HepG2 (cell line): Measurements from ENCODE around the gene FERMT2. TPM values are rescaled to one million over a fixed set of nuclear protein-coding genes. Genes with fewer than 3 reads are reported as not detected.

Experiments
- ATF1 ChIP-seq: IDR thresholded peaks from 2 replicates; pipeline ENCODE4 v1.6.1; 2016; ENCODE audit warnings: mild to moderate bottlenecking, control low read depth
- BRCA1 ChIP-seq: sonication (generic); formaldehyde crosslinking; IDR thresholded peaks from 2 replicates; pipeline ENCODE4 v1.4.0; 2020; ENCODE audit warnings: missing genetic modification reagents
- CEBPZ ChIP-seq: IDR thresholded peaks from 2 replicates; pipeline ENCODE4 v1.6.1; 2012; ENCODE audit warnings: low read length, improper control_type of control experiment
- CERS6 ChIP-seq: sonication (generic); formaldehyde crosslinking; IDR thresholded peaks from 2 replicates; pipeline ENCODE4 v1.5.0; 2020; ENCODE audit warnings: missing genetic modification reagents
- GABPA ChIP-seq, 2 experiments: IDR thresholded peaks; 2 replicates each; pipeline ENCODE4 v1.6.1; 2011 to 2016; ENCODE audit warnings: low read depth in 2 of 2, low read length in 1 of 2, missing biosample characterization in 1 of 2, missing genetic modification characterization in 1 of 2
- KLF15 ChIP-seq: sonication (generic); formaldehyde crosslinking; IDR thresholded peaks from 2 replicates; pipeline ENCODE4 v1.8.1; 2023; ENCODE audit warnings: borderline replicate concordance, mild to moderate bottlenecking, inconsistent platforms, missing genetic modification reagents, mixed read lengths
- LRRFIP1 ChIP-seq: sonication (generic); formaldehyde crosslinking; conservative IDR thresholded peaks from 2 replicates; pipeline ENCODE4 v1.4.0; 2020; ENCODE audit warnings: missing genetic modification reagents
- MBD4 ChIP-seq: IDR thresholded peaks from 2 replicates; pipeline ENCODE4 v1.6.1; 2012; ENCODE audit warnings: low read length, inconsistent platforms, borderline replicate concordance
- MLLT10 ChIP-seq: sonication (generic); formaldehyde crosslinking; IDR thresholded peaks from 2 replicates; pipeline ENCODE4 v1.4.0; 2020; ENCODE audit warnings: missing genetic modification reagents
- PPARG ChIP-seq: conservative IDR thresholded peaks from 2 replicates; pipeline ENCODE4 v1.6.1; 2016; ENCODE audit warnings: missing biosample characterization, missing genetic modification reagents
- SMARCC2 ChIP-seq: fragments of 450-650 bp; IDR thresholded peaks from 2 replicates; pipeline ENCODE4 v1.6.1; 2017; ENCODE audit warnings: antibody characterized with exemption, mild to moderate bottlenecking
- ZNF12 ChIP-seq: sonication (generic); formaldehyde crosslinking; IDR thresholded peaks from 2 replicates; pipeline ENCODE4 v1.5.0; 2020; ENCODE audit warnings: missing genetic modification reagents
- ZNF30 ChIP-seq: sonication (generic); formaldehyde crosslinking; IDR thresholded peaks from 2 replicates; pipeline ENCODE4 v1.5.0; 2020; ENCODE audit warnings: mild to moderate bottlenecking, missing genetic modification reagents
- ZNF350 ChIP-seq: sonication (generic); formaldehyde crosslinking; IDR thresholded peaks from 2 replicates; pipeline ENCODE4 v1.4.0; 2020; ENCODE audit warnings: mild to moderate bottlenecking, low read depth, missing genetic modification reagents, borderline replicate concordance
- ZNF362 ChIP-seq: sonication (generic); formaldehyde crosslinking; IDR thresholded peaks from 2 replicates; pipeline ENCODE4 v1.4.0; 2020; ENCODE audit warnings: missing genetic modification reagents, mild to moderate bottlenecking, borderline replicate concordance
- polyA plus RNA-seq, 8 experiments: library from polyadenylated mRNA; depleted of rRNA in 3 of 8; stranded (reverse) in 7 of 8; unstranded in 1 of 8; fragments of >200 nt; fragmentation: Illumina TruSeq in 4 of 8; extraction: Trizol in 4 of 8; gene quantifications; 2 replicates each; pipeline versions ENCODE4 v1.2.1 to v1.2.3, GENCODE V29; 2011 to 2016; ENCODE audit warnings: low read depth in 4 of 8, missing spikeins in 1 of 8, mixed read lengths in 1 of 8; ENCODE audit not compliant: insufficient read depth in 1 of 8
- total RNA-seq, 5 experiments: library from RNA; depleted of rRNA; stranded (reverse); fragments of >200 nt; fragmentation: Illumina TruSeq; extraction: Trizol; gene quantifications; 2 replicates each; pipeline ENCODE4 v1.2.3, GENCODE V29; 2016; ENCODE audit warnings: low read depth in 1 of 5
- TF ChIP-seq, protein P1 (sequence below): sonication (generic); formaldehyde crosslinking; IDR thresholded peaks from 2 replicates; pipeline ENCODE4 v1.4.0; 2020; ENCODE audit warnings: missing genetic modification reagents
- TF ChIP-seq, protein P2 (sequence below): sonication (generic); formaldehyde crosslinking; IDR thresholded peaks from 2 replicates; pipeline ENCODE4 v1.4.0; 2020; ENCODE audit warnings: mild to moderate bottlenecking, missing genetic modification reagents, borderline replicate concordance
- TF ChIP-seq, protein P3 (sequence below): IDR thresholded peaks from 2 replicates; pipeline ENCODE4 v1.6.1; 2016; ENCODE audit warnings: low read depth, control low read depth

Gene FERMT2
- total and polyA plus RNA-seq, 2 of the 13 experiments (the other 11 are each of a cell fraction or from before 2014, with no cell fraction given) = 36.2 to 60.4 TPM

- TF ChIP-seq, protein P1, sequence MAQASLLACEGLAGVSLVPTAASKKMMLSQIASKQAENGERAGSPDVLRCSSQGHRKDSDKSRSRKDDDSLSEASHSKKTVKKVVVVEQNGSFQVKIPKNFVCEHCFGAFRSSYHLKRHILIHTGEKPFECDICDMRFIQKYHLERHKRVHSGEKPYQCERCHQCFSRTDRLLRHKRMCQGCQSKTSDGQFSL = no peak
- TF ChIP-seq SMARCC2 (0 out of 2 replicates have a peak, but pooled peaks have one; percentile 57), BRCA1 (CRISPR knock-in tag) (no peak), ZNF362 (CRISPR knock-in tag) (peak; percentile 88), MBD4 (peak; percentile 80; the same call in 1 of the 2 replicates), MLLT10 (no peak), CERS6 (CRISPR knock-in tag) (no peak), ZNF350 (no peak), CEBPZ (no peak), ZNF12 (CRISPR knock-in tag) (0 out of 2 replicates have a peak, but pooled peaks have one; percentile 32), GABPA (IDR thresholded peaks at IDR 0.05; ENCODE audit: low read depth, low read length) (no peak), GABPA (CRISPR knock-in tag; IDR thresholded peaks at IDR 0.05; ENCODE audit: low read depth) (peak; percentile 42), ATF1 (CRISPR knock-in tag) (peak; percentile 54; the same call in 1 of the 2 replicates), KLF15 (CRISPR knock-in tag) (no peak), PPARG (CRISPR knock-in tag) (peak; percentile 97), LRRFIP1 (CRISPR knock-in tag) (no peak), ZNF30 (CRISPR knock-in tag) (no peak)
- TF ChIP-seq, protein P2, sequence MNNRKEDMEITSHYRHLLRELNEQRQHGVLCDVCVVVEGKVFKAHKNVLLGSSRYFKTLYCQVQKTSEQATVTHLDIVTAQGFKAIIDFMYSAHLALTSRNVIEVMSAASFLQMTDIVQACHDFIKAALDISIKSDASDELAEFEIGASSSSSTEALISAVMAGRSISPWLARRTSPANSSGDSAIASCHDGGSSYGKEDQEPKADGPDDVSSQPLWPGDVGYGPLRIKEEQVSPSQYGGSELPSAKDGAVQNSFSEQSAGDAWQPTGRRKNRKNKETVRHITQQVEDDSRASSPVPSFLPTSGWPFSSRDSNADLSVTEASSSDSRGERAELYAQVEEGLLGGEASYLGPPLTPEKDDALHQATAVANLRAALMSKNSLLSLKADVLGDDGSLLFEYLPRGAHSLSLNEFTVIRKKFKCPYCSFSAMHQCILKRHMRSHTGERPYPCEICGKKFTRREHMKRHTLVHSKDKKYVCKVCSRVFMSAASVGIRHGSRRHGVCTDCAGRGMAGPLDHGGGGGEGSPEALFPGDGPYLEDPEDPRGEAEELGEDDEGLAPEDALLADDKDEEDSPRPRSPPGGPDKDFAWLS (CRISPR knock-in tag) = no peak
- TF ChIP-seq, protein P3, sequence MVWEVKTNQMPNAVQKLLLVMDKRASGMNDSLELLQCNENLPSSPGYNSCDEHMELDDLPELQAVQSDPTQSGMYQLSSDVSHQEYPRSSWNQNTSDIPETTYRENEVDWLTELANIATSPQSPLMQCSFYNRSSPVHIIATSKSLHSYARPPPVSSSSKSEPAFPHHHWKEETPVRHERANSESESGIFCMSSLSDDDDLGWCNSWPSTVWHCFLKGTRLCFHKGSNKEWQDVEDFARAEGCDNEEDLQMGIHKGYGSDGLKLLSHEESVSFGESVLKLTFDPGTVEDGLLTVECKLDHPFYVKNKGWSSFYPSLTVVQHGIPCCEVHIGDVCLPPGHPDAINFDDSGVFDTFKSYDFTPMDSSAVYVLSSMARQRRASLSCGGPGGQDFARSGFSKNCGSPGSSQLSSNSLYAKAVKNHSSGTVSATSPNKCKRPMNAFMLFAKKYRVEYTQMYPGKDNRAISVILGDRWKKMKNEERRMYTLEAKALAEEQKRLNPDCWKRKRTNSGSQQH (CRISPR knock-in tag) = no peak
These were observed 129.0 kb downstream of the FERMT2 start (continued) for GRCh38 chr14:52821805-52822250.
